Measurements from ENCODE around the gene TMEM126B. TPM values are rescaled to one million over a fixed set of nuclear protein-coding genes. Genes with fewer than 3 reads are reported as not detected.

The TMEM126B gene
- total and polyA plus RNA-seq, 2 of the 13 experiments (the other 11 are each of a cell fraction or from before 2014, with no cell fraction given): 33.6 to 54.8 TPM

GRCh38 chr11:85664615-85665481, 36.5 kb downstream of the TMEM126B start, which contains the start of gene CREBZF (continued):
- TF ChIP-seq FOXO4 (CRISPR knock-in tag; conservative IDR thresholded peaks at IDR 0.05) (no peak), ZNF430 (CRISPR knock-in tag; IDR thresholded peaks at IDR 0.05) (peak; percentile 17; the same call in 1 of the 2 replicates), SIN3A (IDR thresholded peaks at IDR 0.05; ENCODE audit: borderline replicate concordance, low read depth, low read length) (peak; percentile 74; the same call in 1 of the 2 replicates), ZXDC (CRISPR knock-in tag; IDR thresholded peaks at IDR 0.05) (no peak), TRIM24 (CRISPR knock-in tag; IDR thresholded peaks at IDR 0.05) (no peak), FOXJ3 (CRISPR knock-in tag; IDR thresholded peaks at IDR 0.05; ENCODE audit: borderline replicate concordance) (no peak; the same call in 1 of the 2 replicates), NFAT5 (CRISPR knock-in tag; IDR thresholded peaks at IDR 0.05) (peak; percentile 82), MXI1 (IDR thresholded peaks at IDR 0.05; ENCODE audit: borderline replicate concordance, low read depth, low read length) (peak; percentile 24; the same call in 1 of the 3 replicates), EHMT2 (IDR thresholded peaks at IDR 0.05; ENCODE audit: borderline replicate concordance, low read depth, low read length) (no peak; the same call in 1 of the 2 replicates), NFKB2 (CRISPR knock-in tag; IDR thresholded peaks at IDR 0.05; ENCODE audit: borderline replicate concordance) (peak; percentile 83; the same call in 1 of the 2 replicates), AKNA (CRISPR knock-in tag; IDR thresholded peaks at IDR 0.05; ENCODE audit: borderline replicate concordance) (0 out of 2 replicates have a peak, but pooled peaks have one; percentile 24), KLF13 (CRISPR knock-in tag; IDR thresholded peaks at IDR 0.05) (no peak), ZNF547 (CRISPR knock-in tag; IDR thresholded peaks at IDR 0.05) (no peak)
